GM21526 (cell line): ENCODE measurements around the gene SFMBT2.

Experiments used
- ATAC-seq: cut with Tn5 transposase; IDR thresholded peaks from one replicate; pipeline ENCODE4 v1.9.1; 2021; ENCODE audit warnings: moderate library complexity; ENCODE audit not compliant: unreplicated experiment, low FRiP score

SFMBT2 gene

DNA sequence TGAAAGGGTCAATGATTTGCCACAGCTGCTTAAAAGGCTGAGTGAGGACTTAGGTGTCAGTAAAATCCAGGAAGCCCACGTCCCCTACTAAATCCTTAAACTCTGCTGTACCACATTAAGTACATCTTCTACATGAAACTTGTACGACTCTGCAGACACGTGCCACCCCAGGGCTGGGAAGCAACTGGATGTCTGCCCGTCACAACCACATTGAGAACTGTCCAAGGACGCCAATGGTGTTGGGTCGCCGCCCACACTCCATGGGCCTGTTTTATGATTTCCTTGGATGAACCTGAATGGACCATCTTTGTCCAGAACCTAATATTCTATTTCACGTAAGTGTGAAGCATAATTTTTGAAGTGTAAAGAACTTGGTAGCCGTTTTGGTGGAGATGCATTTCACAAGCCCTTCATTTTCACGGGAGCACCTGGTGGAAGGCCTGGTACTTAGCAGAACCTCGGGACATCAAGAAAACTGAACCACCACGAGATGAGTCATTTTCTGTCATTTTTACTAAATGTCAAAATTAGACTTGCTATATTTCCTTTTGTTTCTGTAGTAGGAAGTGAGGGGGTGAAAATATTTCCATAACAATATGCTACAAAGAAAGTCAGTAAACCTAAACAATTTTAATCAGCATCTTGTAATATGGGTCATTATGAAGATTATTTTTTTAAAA, 134.9 kb downstream of the SFMBT2 start:
- ATAC-seq = no peak

DNA sequence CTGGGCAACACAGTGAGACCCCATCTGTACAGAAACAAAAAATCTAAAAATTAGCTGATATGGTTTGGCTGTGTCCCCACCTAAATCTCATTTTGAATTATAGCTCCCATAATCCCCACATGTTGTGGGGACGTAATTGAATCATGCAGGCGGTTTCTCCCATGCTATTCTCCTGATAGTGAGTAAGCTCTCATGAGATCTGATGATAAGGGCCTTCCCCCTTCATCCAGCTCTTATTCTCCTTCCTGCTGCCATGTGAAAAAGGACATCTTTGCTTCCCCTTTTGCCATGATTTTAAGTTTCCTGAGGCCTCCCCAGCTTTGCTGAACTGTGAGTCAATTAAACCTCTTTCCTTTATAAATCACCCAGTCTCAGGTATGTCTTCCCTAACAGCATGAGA, 136.5 kb downstream of the SFMBT2 start:
- no peak for ATAC-seq

DNA sequence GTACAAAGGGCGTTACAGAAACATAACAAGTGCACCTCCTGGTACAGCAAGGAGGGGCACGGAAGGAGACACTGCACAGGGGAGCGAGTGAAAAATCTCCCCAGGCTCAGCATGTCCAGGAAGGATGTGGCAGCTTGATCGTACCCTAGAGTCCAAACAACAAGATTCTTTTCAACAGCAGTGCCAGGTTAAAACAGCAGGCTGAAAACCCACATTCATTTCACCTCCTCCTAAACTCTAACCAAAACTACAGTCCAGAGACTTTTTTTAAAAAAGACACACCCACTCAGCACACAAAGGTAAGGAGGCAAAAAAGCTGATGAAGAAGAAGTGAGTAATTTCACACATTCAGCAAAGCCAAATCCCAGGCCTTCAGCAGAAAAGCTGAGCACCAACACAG, 138.8 kb downstream of the SFMBT2 start:
- ATAC-seq = no peak

DNA sequence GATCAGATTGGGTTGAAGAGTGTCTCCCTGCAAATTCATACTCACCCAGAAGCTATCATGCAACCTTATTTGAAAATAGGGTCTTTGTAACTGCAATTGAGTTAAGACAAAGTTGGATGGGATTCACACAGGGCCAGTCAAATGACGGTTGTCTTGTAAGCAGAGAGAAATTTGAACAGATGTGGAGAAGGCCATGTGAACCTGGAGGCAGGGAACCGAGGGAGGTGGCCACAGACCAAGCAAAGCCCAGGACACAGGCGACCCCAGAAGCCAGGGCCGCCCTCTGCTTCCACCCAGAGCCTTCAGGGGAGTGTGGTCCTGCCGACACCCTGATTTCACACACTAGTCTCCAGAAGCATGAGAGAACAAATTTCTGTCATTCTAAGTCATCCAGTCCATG, 140.8 kb downstream of the SFMBT2 start:
- no peak for ATAC-seq

DNA sequence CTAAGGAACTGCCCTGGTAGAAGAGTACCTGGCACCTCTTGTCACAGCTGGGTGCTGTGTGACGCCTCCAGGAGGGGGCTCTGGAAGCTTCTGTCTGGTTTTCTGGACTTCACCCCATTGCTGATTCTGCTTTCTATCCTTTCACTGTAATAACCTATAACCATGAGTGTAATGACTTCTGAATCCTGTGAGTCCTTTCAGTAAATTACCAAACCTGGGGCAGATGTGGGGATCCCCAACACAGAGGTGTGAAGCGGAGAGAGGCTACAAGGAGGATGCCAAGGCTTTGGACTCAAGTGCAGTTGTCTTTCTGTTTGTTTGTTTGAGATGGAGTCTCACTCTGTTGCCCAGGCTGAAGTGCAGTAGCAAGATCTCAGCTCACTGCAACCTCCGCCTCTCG, 143.7 kb downstream of the SFMBT2 start:
- ATAC-seq = no peak

DNA sequence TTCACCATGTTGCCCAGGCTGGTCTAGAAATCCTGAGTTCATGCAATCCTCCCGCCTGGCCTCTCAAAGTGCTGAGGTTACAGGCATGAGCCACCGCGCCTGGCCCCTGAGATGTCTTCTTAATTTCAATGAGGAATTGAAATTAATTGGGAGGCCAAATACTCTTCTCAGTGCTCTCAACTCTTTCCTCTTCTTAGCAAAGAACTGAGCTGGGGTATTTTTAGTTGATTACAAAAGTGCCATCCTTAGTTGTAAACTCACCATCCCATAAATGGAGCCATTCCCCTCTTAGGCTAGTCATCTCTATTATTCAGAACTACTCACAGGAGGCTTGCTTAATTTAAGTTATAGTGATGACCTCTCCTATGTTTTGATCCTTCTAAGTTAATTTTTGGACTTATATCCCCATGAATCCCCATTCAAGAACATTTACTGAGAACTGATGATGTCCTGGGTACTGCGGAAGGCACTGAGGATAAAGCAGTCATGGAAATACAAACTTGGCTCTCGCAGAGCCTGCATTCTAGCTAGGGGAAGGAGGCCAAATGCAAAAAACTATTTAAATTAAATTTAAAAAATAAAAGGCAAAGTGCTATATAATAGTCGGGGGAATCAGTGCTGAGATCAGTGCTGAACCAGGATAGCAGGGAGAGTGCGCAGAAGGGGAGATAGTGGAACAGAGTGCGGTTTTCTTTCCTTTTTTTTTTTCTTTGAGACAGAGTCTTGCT, 145.3 kb downstream of the SFMBT2 start:
- ATAC-seq = no peak

DNA sequence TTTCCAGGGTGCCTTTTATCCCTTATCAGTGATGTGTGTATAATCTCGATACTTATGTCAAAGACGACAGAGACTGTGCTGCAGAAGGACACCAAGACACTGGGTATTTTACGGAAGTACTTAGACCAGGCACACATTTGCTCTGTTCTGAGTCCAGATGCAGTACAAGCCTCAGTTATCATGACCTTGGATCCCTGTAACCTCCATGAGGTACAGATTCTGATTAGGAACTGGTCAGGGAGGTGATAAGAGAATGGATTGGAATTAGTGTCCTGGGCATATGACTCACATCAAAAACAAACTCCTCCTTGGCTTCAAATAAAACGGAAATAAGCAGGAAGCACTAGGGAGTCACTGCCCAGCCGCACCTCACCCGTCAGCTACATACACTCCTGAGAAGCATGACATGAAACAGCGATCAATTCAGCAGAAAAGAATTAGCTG, 146.5 kb downstream of the SFMBT2 start:
- ATAC-seq = no peak

DNA sequence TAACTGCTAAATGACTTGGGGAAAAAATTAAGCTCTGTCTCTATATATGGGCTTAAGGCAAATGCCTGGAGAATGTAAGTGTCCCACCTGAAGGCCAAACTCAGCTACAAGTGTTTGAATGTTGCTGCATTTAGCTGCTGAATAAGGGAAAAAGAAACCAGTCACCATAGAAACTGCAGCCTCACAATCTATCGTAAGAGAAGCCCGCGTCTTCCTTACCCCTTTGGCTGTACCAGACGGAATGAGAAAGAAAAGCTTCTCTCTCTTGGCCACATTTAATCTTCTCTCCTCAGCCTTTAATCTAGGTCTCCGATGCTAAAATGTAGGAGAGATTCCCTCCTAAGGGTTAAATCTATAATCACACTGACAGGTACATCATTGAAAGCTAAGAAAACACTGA, 147.2 kb downstream of the SFMBT2 start:
- ATAC-seq = no peak

DNA sequence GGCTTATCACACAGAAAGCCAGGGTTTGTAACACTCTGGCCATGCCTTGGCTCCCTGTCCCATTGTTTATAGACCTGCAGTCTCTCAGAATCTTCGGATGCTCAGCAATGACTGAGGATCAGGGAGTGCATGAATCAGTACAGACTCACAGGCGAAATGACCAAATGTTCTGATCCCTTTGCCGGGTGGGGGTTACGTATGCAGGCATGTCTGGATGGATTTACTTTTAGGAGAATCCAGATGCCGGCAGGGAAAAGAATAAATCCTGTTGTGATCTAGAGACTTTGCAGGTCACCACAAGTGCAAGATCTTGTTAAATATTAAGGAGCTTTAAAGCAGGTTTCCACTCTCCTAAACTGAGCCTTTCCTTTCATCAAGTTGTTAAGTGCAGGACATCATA, 149.5 kb downstream of the SFMBT2 start:
- no peak for ATAC-seq

DNA sequence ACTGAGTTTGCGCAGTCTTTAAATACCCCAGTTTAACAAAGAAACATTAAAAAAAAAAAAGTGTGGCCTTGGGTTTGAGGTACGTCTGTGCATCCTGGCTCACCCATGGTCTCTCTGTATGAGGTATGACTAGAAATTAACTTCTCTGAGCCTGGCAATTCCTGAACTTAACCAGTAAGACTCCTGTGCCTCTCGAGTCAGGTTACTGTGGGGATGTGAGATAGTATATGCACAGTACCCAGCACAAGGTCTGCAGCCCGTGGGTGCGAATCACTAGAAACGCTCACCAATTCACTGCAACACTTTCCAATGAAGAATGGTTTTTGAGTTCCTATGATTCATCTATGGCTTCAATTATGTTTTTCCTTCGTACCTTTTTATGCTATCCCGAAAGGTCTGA, 149.9 kb downstream of the SFMBT2 start:
- no peak for ATAC-seq

DNA sequence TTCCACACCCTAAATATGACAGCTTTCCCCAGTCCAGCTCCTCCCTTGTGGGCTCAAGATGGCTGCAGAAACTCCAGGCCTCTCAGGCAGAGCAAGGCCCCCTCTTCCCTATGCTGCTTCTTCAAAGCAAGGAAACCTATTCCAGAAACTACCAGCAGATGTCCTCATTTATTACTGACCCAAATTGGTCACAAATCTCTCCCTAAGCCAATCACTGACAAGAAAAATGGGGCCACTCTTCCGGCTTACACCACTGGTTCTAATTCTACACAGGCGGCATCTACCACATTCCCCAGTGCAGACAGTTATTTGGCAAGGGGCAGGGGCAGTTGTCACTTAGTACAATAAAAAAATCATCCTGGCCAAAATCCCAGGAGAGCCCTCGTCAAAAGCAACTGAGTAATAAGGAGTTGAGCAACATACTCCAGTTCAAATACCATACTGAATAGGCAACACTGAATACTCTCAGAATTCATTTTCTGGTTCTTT, 150.4 kb downstream of the SFMBT2 start:
- ATAC-seq = peak; percentile 58

DNA sequence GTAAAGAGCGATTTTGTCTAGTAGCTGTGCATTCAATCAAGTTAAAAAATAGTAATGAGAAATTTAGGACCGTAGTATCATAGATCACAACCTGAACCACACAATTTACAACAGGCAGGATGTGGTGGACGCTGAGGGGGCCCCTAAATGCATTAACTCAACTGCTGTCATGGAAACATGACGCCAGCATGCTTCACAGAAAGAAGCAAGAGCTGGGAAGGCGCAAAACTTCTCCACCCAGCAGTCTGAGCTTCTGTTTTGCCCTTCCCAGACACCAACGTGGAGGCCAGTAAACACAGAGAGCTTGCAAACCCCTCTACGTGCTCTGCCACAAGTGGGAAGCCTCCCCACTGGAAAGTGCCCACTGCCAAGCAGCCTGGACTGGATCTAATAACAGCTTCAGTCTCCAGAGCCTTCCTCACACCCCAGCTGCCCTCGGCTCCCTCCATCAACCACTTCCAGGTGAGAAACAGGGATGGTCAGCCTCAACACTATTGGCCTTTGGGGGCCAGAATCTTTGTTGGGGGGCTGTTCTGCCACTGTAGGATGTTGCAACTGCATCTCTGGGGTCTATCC, 151.8 kb downstream of the SFMBT2 start:
- ATAC-seq = no peak

DNA sequence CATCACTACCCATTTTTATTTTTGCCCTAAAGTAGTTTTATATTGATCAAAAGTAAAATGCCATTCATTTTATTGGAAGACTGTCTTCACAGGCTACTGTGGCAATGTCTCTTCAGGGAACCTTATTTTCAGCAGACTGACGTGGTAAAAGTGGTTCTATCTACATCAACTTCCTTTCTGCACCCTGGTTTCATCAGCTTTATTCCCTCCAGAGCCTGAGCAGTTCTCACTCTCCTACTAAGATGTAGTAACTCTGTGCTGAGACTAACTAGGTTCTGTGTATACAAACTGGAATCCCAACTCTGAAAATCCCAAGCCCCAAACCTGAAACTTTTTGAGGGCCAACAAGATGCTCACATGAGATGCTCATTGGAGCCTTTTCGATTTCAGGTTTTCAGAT, 155.3 kb downstream of the SFMBT2 start:
- ATAC-seq = no peak

DNA sequence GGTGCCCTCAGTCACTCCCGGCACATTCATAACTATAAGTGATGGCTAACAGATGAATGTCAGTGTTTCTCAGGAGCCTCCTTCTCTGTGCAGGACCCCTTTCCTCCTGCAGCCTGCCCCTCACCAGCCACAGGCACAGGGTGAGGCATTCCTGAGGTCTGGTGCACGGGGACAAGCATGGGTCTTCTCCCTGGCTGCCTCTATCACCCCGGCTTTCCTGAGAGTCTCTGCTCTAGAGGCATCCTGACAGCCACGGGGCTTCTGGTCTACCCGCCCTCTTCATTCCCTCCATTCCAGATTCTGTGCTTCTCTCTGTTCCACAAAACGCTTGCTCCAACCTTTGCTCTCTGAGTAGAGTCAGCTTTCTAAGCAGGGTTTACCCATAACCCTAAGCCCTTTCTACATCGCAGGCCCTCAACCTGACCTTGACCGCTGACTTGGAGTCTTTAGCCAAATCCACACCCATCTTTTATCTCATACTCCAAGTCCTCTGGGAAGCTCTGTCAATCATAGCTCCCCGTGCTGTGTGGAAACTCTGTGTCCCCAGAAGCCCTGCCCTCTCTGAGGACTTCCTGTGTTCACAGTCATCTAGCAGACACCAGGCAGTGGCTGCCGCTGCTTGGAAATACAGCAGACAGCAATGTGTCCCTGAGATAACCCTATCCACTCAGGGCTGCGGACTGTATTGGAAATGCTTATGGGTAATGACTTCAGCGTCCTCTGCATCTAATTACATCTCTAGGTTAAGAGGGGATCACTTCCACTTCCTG, 159.0 kb downstream of the SFMBT2 start:
- ATAC-seq = no peak

DNA sequence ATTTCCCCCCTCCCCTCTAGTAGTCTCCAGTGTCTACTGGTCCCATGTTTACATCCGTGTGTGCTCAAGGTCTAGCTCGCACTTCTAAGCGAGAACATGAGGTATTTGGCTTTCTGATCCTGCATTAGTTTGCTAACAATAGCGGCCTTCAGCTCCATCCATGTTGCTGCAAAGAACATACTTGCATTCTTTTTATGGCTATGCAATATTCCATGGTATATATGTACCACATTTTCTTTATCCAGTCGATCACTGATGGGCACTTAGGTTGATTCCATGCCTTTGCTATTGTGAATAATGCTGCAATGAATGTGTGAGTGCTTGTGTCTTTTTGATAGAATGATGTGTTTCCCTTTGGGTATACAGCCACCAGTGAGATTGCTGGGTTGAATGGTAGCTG, 160.6 kb downstream of the SFMBT2 start:
- no peak for ATAC-seq

DNA sequence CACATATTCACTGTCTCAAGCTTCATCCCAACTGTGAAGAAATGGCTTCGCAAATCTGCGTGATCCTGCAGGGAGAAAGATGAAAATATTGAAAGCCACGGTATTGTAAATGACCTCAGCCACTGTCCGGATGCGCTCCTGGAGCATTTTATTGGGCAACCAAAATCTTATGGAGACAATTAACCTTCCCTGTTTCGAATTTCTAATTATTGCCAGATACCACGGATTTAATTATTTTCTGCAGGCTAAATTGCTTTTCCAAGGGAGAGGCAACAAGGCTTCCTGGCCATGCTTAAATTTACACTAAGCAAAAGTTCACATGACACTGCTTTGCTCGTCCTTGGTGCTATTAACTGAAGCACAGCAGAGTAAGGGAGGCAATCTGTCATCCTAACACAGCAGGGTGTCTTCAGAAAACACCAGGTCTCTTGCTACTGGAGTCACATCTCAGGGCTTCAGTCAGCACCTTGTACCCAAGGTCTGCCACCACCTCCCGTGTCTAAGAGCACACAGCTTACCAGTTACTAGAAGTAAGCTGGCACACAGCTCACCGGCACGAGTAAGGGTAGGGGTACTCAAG, 162.2 kb downstream of the SFMBT2 start:
- no peak for ATAC-seq

DNA sequence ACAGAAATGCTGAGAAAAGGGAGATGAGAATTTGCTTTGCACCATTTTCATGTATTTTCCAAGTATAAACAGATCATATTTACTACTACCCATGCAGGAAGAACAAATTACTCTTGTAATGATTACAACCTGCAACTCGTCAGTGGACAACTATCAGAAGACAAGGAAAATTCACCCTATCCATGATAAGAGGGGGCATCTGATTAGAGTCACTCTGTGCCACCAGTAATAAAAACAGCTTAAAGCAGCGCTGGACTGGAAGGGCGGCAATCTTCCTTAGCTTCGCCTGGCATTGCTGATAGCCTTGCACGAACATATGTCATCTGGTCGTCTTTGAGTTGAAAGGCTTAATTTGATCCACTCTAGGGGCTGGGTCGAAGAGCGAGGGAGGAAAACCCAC, 162.7 kb downstream of the SFMBT2 start:
- no peak for ATAC-seq

DNA sequence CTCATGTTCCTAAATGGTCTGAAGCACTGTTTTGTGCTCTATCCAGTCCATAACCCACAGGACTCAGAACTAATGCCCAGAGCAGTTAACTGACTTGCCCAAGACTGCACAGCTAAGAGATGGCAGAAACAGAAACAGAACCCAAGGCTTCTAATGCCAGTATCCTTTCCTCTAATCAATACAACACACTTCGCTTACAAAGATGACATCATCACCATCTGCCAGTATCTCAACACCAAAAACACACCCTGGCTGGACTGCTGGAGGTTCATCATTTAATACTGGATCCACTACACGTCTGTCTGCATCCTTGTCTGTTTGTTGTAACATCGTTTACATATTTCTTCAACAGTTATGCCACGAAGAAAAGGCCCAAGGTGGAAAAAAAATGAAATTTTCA, 165.3 kb downstream of the SFMBT2 start:
- no peak for ATAC-seq

DNA sequence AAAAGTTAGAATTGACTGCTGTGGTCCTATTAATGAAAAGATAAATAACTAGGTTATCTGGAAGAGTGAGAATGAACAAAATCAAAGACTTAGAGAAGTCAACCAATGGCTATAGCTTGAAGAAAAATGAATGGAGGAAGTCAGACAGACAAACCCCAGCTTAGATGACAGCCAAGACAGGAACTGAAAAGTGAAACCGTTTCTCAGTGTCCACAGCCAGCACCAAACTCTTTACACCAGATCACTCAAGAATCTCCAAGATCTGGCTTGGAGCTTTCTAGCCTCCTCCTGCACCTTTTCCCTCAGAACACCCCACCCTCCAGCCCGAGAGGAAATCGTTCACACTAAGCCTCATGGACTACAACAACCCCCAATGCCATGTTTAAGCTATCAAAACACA, 167.0 kb downstream of the SFMBT2 start:
- peak; percentile 83 for ATAC-seq

DNA sequence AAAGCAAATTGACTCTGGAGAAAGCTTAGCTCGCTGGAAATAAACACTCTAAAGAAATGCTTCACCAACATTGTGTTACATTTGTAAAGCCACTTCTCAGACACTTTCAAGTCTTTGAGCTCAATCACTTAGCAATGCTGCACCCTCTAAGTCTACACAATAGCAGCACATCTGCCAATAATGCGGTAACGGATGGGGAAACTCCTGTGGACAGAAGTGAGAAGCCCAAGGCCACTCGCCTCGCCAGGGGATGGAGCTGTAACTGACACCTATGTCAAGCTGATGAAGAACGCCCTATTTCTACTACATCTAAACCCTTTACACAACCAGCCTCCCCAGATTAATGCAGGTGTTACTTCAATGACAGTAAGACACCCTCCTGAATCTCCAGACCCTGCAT, 167.7 kb downstream of the SFMBT2 start:
- ATAC-seq = no peak
